ENCODE measurements around the gene TMEM178B.

- no peak for TF ChIP-seq CTCF (IDR thresholded peaks at IDR 0.05)
- no peak for TF ChIP-seq POLR2A (IDR thresholded peaks at IDR 0.05)
Measured at GRCh38 chr7:141324870-141325269, 251.0 kb downstream of the TMEM178B start.

Measured in thyroid gland (tissue), 4 donors.